Measurements from ENCODE around the gene RBBP5.

The RBBP5 gene

GRCh38 chr1:205098242-205098641 lies 23.5 kb downstream of the RBBP5 start:
- Histone ChIP-seq H2AFZ (ENCODE audit: low read depth, low read length) (no peak overlapping the region), H3K27me3 (ENCODE audit: control insufficient read depth in 1 of 2, insufficient read depth in 1 of 2, low read length in 2 of 2) (no peaks in the 10 kb centered on the region), H2BK15ac (ENCODE audit: low read depth, poor library complexity, severe bottlenecking) (no peak overlapping the region), H3K23ac (ENCODE audit: low read length in 2 of 2) (no peak overlapping the region), H4K8ac (ENCODE audit: low read length) (no peak overlapping the region), H3K27ac (ENCODE audit: low read length, poor library complexity, severe bottlenecking) (no peak overlapping the region), H3K4me2 (ENCODE audit: low read length, poor library complexity, severe bottlenecking) (no peak overlapping the region), H3K79me1 (replicated peaks; ENCODE audit: low read length, poor library complexity, severe bottlenecking) (peaks cover 9% of the 10 kb centered on the region), H3K4me1 (ENCODE audit: control insufficient read depth, insufficient read depth, low read depth, low read length) (peaks cover 2% of the 10 kb centered on the region), H2BK120ac (ENCODE audit: low read depth, low read length) (no peak overlapping the region), H2BK12ac (ENCODE audit: low read length in 2 of 2) (no peak overlapping the region), H3K9me3 (ENCODE audit: control insufficient read depth, low read length) (no peaks in the 10 kb centered on the region), H3K4ac (ENCODE audit: low read depth in 1 of 2, low read length in 2 of 2) (no peak overlapping the region), H2AK5ac (ENCODE audit: low read length, severe bottlenecking) (no peak overlapping the region), H3K9ac (ENCODE audit: low read length) (no peak overlapping the region), H2BK5ac (ENCODE audit: low read depth, low read length, poor library complexity, severe bottlenecking) (no peak overlapping the region), H4K91ac (ENCODE audit: low read length) (no peak overlapping the region), H3K36me3 (ENCODE audit: control insufficient read depth in 1 of 2, insufficient read depth in 2 of 2, low read depth in 1 of 2, low read length in 2 of 2) (peaks cover 25 to 91% of the 10 kb centered on the region in 2 experiments), H3K14ac (ENCODE audit: low read length in 2 of 2) (no peak overlapping the region), H3K4me3 (ENCODE audit: insufficient read depth in 1 of 2, low read depth in 1 of 2, low read length in 2 of 2) (no peak overlapping the region), H3K18ac (ENCODE audit: low read depth in 1 of 2, low read length in 2 of 2) (no peak overlapping the region)
- DNase-seq, result no peak

- no peak overlapping the region for H3K4ac ChIP-seq (ENCODE audit: low read depth in 1 of 2, low read length in 2 of 2)
- no peak for DNase-seq
- H2BK120ac ChIP-seq (ENCODE audit: low read depth, low read length), result no peak overlapping the region
- H3K4me1 ChIP-seq (ENCODE audit: control insufficient read depth, insufficient read depth, low read depth, low read length), result peaks cover 2% of the 10 kb centered on the region
- no peak overlapping the region for H2BK12ac ChIP-seq (ENCODE audit: low read length in 2 of 2)
- peaks cover 28 to 81% of the 10 kb centered on the region in 2 experiments for H3K36me3 ChIP-seq (ENCODE audit: control insufficient read depth in 1 of 2, insufficient read depth in 2 of 2, low read depth in 1 of 2, low read length in 2 of 2)
- H3K9me3 ChIP-seq (ENCODE audit: control insufficient read depth, low read length), result no peaks in the 10 kb centered on the region
- no peak overlapping the region for H3K23ac ChIP-seq (ENCODE audit: low read length in 2 of 2)
- H2BK5ac ChIP-seq (ENCODE audit: low read depth, low read length, poor library complexity, severe bottlenecking), result no peak overlapping the region
- H3K79me1 ChIP-seq (replicated peaks; ENCODE audit: low read length, poor library complexity, severe bottlenecking), result peaks cover 13% of the 10 kb centered on the region
- no peak overlapping the region for H4K91ac ChIP-seq (ENCODE audit: low read length)
- H2BK15ac ChIP-seq (ENCODE audit: low read depth, poor library complexity, severe bottlenecking), result no peak overlapping the region
- H3K4me2 ChIP-seq (ENCODE audit: low read length, poor library complexity, severe bottlenecking), result no peak overlapping the region
- no peak overlapping the region for H3K18ac ChIP-seq (ENCODE audit: low read depth in 1 of 2, low read length in 2 of 2)
- no peak overlapping the region for H3K9ac ChIP-seq (ENCODE audit: low read length)
- H3K27ac ChIP-seq (ENCODE audit: low read length, poor library complexity, severe bottlenecking), result no peak overlapping the region
- no peak overlapping the region for H3K14ac ChIP-seq (ENCODE audit: low read length in 2 of 2)
- H3K4me3 ChIP-seq (ENCODE audit: insufficient read depth in 1 of 2, low read depth in 1 of 2, low read length in 2 of 2), result no peak overlapping the region
- H2AFZ ChIP-seq (ENCODE audit: low read depth, low read length), result no peak overlapping the region
- H4K8ac ChIP-seq (ENCODE audit: low read length), result no peak overlapping the region
- H2AK5ac ChIP-seq (ENCODE audit: low read length, severe bottlenecking), result no peak overlapping the region
- no peaks in the 10 kb centered on the region for H3K27me3 ChIP-seq (ENCODE audit: control insufficient read depth in 1 of 2, insufficient read depth in 1 of 2, low read length in 2 of 2)
Observed at GRCh38 chr1:205095422-205095821, 26.4 kb downstream of the RBBP5 start.

GRCh38 chr1:205091043-205091740 lies 30.6 kb downstream of the RBBP5 start:
- 90% methylated on average over 4 of the region's 4 CpGs for WGBS
- Histone ChIP-seq H3K4me2 (ENCODE audit: low read length, poor library complexity, severe bottlenecking) (no peak overlapping the region), H3K9ac (ENCODE audit: low read length) (no peak overlapping the region), H2BK15ac (ENCODE audit: low read depth, poor library complexity, severe bottlenecking) (no peak overlapping the region), H3K4me3 (ENCODE audit: insufficient read depth in 1 of 2, low read depth in 1 of 2, low read length in 2 of 2) (no peak overlapping the region), H2BK5ac (ENCODE audit: low read depth, low read length, poor library complexity, severe bottlenecking) (no peak overlapping the region), H3K79me1 (replicated peaks; ENCODE audit: low read length, poor library complexity, severe bottlenecking) (peaks cover 13% of the 10 kb centered on the region), H3K27me3 (ENCODE audit: control insufficient read depth in 1 of 2, insufficient read depth in 1 of 2, low read length in 2 of 2) (no peaks in the 10 kb centered on the region), H2BK120ac (ENCODE audit: low read depth, low read length) (no peak overlapping the region), H2AK5ac (ENCODE audit: low read length, severe bottlenecking) (no peak overlapping the region), H3K4me1 (ENCODE audit: control insufficient read depth, insufficient read depth, low read depth, low read length) (no peaks in the 10 kb centered on the region), H3K23ac (ENCODE audit: low read length in 2 of 2) (no peak overlapping the region), H4K91ac (ENCODE audit: low read length) (no peak overlapping the region), H4K8ac (ENCODE audit: low read length) (no peak overlapping the region), H2BK12ac (ENCODE audit: low read length in 2 of 2) (no peak overlapping the region), H3K18ac (ENCODE audit: low read depth in 1 of 2, low read length in 2 of 2) (no peak overlapping the region), H2AFZ (ENCODE audit: low read depth, low read length) (no peak overlapping the region), H3K27ac (ENCODE audit: low read length, poor library complexity, severe bottlenecking) (no peak overlapping the region), H3K14ac (ENCODE audit: low read length in 2 of 2) (no peak overlapping the region), H3K9me3 (ENCODE audit: control insufficient read depth, low read length) (no peaks in the 10 kb centered on the region), H3K4ac (ENCODE audit: low read depth in 1 of 2, low read length in 2 of 2) (no peak overlapping the region), H3K36me3 (ENCODE audit: control insufficient read depth in 1 of 2, insufficient read depth in 2 of 2, low read depth in 1 of 2, low read length in 2 of 2) (peaks cover 21 to 71% of the 10 kb centered on the region in 2 experiments)
- peak; percentile 15 for DNase-seq

GRCh38 chr1:205088341-205088740 lies 33.4 kb downstream of the RBBP5 start:
- no peak overlapping the region for H3K14ac ChIP-seq (ENCODE audit: low read length in 2 of 2)
- no peak overlapping the region for H2BK5ac ChIP-seq (ENCODE audit: low read depth, low read length, poor library complexity, severe bottlenecking)
- no peak overlapping the region for H3K4me2 ChIP-seq (ENCODE audit: low read length, poor library complexity, severe bottlenecking)
- no peak overlapping the region for H3K27ac ChIP-seq (ENCODE audit: low read length, poor library complexity, severe bottlenecking)
- H2BK12ac ChIP-seq (ENCODE audit: low read length in 2 of 2), result no peak overlapping the region
- H2BK15ac ChIP-seq (ENCODE audit: low read depth, poor library complexity, severe bottlenecking), result no peak overlapping the region
- H3K9me3 ChIP-seq (ENCODE audit: control insufficient read depth, low read length), result no peaks in the 10 kb centered on the region
- H3K9ac ChIP-seq (ENCODE audit: low read length), result no peak overlapping the region
- no peaks in the 10 kb centered on the region for H3K4me1 ChIP-seq (ENCODE audit: control insufficient read depth, insufficient read depth, low read depth, low read length)
- H3K4ac ChIP-seq (ENCODE audit: low read depth in 1 of 2, low read length in 2 of 2), result no peak overlapping the region
- peaks cover 29 to 72% of the 10 kb centered on the region in 2 experiments for H3K36me3 ChIP-seq (ENCODE audit: control insufficient read depth in 1 of 2, insufficient read depth in 2 of 2, low read depth in 1 of 2, low read length in 2 of 2)
- H3K23ac ChIP-seq (ENCODE audit: low read length in 2 of 2), result no peak overlapping the region
- no peak for DNase-seq
- no peak overlapping the region for H2AFZ ChIP-seq (ENCODE audit: low read depth, low read length)
- no CpG with 5 or more reads among the region's 3 CpGs for WGBS
- no peak overlapping the region for H4K8ac ChIP-seq (ENCODE audit: low read length)
- H3K18ac ChIP-seq (ENCODE audit: low read depth in 1 of 2, low read length in 2 of 2), result no peak overlapping the region
- H2BK120ac ChIP-seq (ENCODE audit: low read depth, low read length), result no peak overlapping the region
- H3K27me3 ChIP-seq (ENCODE audit: control insufficient read depth in 1 of 2, insufficient read depth in 1 of 2, low read length in 2 of 2), result no peaks in the 10 kb centered on the region
- no peak overlapping the region for H3K4me3 ChIP-seq (ENCODE audit: insufficient read depth in 1 of 2, low read depth in 1 of 2, low read length in 2 of 2)
- H3K79me1 ChIP-seq (replicated peaks; ENCODE audit: low read length, poor library complexity, severe bottlenecking), result peaks cover 15% of the 10 kb centered on the region
- H2AK5ac ChIP-seq (ENCODE audit: low read length, severe bottlenecking), result no peak overlapping the region
- no peak overlapping the region for H4K91ac ChIP-seq (ENCODE audit: low read length)
